ENCODE measurements around the gene BGN.

DNA sequence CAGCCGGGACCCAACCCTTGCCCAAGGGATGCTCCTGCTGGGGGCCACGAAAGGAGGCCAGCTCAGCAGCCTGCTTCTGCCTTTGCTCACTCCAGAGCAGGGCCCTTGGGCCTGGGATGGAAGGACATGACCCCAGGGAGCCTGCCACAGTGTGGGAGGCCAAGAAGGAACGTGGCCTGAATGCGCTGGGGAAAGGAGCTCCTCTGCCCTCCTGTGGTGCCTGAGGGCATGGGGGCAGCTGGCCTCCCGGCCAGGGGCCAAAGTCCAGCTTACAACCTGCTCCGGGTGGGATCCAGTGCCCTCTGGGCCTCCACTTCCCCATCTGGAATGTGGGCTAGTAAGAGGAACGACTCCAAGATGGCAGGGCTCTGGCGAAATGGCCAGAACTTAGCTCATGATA lies 20.7 kb downstream of the BGN start:
- TF ChIP-seq TOX (CRISPR knock-in tag; IDR thresholded peaks at IDR 0.05; ENCODE audit: borderline replicate concordance) (no peak), ARNTL (CRISPR knock-in tag; IDR thresholded peaks at IDR 0.05; ENCODE audit: borderline replicate concordance, low read depth) (no peak), RARB (CRISPR knock-in tag; IDR thresholded peaks at IDR 0.05) (no peak), ZFP30 (CRISPR knock-in tag; IDR thresholded peaks at IDR 0.05) (no peak)

All from SK-N-SH treated with all-trans-retinoic acid at 6 μM for 48 hours (cell line).